ENCODE data around the gene HTRA3.

The HTRA3 gene

DNA sequence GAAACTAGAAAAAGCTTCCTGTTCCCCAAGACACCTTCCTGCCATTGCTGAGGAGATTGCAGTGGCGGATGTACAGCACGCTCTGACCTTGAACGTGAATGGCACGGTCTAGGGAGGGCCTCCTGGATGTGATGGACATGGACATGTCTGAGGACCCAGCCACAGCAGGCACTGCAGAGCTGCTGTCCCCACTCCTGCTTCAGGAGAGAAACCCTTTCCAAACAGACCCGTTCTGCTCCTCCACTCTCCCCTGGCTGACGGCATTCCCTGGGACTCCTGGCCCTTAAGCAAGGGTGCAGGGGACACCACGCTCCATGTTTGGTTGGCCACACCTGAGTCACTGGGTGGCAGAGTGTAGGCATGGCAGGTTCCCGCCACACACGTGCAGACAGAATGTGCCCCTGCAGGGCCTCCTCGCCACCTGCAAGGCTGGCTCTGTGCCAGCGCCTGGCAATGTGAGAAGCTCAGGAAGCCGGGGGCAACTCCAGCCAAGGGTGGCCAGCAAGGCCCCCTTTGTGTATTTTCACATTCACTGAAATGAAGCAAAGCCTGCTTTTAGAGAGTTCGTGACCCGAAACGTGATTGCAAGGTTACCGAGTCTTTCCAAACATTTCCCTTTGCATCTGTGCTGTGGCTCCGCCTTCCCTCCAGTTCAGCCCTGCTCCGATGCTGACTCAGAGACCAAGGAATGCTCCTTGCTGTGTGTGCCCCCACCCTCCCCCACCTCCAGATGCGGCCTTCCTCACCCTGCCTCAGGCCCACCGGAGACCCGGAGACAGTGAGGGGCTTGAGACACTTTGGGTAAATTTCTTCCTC lies 46.1 kb downstream of the HTRA3 start:
- no peak for DNase-seq

DNA sequence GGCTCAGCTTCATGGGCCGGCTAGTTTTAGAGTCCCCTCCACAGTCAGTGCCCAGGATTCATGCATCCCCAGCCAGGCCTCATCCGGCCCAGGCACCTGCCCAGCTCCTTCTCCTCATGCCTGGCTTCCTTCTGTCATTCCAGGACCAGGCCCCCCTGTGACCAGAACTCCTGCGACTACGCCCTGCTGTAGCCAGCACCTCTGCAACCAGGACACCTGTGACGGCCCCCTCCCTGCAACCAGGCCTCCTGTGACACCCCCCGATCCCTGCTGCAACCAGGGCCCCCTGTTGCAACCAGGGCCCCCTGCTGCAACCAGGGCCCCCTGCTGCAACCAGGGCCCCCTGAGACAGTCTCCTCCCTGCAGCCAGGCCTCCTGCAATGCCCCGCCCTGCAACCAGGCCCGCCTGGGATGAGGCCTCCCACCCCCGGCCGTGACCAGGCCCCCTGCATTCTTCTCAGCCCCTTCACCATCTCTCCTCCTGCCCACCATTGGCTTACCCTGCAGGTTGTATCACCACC lies 46.8 kb downstream of the HTRA3 start:
- no peak for DNase-seq

DNA sequence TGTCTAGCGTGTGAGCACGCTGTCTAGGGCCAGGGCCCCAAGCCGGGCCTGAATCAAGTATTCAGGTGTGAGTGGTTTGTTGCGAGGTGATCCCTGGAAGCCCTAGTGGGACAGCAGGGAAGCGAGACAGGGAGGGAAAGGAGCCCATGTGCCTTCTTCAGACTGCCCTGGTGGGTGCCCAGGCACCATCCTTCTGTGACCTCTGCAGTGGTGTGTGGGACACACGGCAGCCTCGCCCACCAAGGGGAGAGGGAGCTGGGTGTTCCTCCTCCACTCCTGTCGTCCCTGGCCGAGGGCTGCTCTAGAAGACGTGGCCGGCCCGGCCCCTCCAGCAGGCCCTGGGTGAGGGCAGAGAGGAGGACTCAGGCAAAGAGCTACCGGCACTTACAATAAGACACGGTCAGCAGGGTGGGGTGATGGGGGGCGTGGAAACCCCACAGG lies 47.4 kb downstream of the HTRA3 start:
- DNase-seq, result no peak

DNA sequence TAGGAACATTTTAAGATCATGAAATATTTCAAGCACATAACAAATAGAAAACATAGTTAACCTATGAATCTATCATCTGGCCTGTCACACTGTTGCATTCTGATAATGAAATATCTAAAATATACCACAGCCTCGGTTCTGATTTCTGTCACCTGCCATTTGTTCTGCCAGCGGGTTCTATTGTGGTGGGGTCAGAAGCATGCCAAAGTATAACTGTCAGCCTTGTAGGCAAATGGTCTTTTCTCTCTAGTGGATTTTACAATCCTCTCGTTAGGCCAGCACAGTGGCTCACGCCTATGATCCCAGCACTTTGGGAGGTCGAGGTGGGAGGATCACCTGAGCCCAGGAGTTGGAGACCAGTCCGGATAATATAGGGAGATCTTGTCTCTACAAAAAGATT lies 47.9 kb downstream of the HTRA3 start:
- no peak for DNase-seq

DNA sequence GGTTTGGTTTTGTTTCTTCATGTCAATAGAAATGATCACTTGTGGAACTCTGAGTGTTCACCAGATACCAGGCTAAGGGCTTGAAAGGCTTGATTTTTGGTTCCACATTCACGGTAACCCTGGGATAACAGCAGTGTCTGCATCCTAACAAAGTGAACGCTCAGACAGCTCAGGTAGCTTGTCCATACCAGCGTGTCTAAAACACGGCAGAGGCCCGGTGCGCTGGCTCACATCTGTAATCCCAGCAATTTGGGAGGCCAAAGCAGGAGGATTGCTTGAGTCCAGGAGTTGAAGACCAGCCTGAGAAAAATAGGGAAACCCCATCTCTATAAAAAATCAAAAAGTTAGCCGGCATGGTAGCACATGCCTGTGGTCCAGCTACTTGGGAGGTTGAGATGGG lies 49.0 kb downstream of the HTRA3 start:
- DNase-seq, result no peak

DNA sequence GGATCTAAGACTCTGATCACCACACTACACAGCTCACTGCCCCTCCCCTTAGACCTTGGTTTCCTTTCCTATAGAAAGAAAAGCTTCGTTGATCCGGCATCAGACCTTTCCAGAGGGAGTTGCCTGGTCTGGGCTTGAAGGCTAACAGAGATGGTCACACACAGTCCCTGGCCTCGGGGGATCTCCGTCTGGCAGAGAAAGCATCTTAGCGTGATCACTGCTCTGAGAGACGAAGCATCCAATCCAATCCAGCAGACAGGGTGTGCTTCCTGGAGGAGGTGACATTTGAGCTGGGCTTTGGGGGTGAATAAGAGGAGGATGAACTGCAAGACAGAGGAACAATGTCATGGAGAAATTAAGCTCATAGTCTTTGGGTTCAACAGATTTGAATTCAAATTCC lies 49.5 kb downstream of the HTRA3 start:
- DNase-seq, result no peak

DNA sequence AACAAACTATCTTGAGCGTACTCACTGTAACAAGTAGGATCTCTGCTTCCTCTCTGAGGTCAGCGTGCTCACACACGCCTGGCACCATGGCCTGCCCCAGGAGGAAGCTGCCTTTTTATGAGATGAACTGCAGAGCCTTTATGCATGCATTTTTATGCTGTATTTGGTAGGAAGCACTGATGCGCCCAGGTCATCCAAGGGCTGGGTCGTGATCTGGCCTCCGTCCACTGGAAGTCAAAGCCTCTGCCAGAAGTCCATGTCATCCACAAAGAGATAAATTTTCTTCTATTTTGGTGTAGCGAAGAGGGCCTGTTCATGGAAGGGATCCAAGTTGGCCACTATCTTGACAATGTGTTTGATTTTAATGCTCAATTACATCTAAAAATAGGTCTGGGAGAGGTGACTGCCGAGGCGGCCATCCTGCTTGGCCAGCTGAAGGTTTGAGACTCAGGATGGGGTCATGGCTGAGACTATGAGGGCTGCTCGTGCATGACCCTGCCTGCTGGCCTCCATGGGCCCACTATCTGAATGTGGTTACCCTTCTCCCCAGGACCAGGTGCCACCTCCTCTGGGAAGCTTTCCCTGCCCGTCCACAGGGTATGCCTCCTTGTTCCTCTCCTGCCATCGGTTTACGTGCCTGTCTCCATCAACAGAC lies 50.3 kb downstream of the HTRA3 start:
- DNase-seq, result no peak

DNA sequence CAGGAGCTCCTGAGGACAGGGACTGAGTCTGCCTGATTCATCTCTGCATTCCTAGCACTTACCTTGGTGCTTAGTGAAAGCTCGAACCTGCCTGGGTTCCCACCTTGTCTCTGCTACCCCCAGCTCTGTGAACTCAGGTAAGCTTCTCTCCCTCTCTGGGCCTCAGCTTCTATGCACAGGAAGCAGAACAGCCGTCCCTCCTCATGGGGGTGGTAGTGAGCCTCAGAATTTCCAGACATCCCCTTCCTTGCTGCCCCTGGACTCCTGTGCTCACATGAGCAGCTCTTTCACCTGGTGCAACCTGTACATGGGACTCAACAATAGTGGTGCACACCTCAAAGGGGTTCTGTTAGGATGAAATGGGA lies 50.8 kb downstream of the HTRA3 start:
- no peak for DNase-seq

DNA sequence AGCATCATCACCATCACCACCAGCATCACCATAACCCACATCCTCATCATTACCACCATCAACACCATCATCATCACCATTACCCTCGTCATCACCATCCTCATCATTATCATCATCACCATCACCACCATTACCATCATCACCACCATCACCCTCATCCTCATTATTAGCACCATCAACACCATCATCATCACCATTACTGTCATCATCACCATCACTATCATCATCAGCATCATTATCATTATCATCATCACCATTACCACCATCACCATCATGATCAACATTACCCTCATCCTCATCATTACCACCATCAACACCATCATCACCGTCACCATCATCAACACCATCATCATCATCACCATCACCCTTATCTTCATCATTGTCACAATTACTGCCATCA lies 51.7 kb downstream of the HTRA3 start:
- DNase-seq, result no peak

DNA sequence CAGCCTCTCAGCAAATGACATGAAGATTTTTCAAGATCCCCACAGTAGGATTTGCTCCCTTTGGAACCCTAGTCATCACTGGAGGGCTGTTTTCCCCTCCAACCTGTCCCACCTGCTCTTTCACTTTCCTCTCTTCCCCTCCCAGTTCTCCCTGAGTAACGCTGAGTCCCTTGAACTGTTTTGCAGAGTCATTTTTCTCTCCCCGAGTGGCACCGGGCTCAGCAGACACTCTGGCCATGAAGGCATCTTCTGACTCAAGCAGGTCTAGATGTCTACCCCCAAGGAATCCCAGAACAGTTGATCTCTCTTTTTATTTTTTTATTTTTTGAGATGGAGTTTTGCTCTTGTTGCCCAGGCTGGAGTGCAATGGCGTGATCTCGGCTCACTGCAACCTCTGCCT lies 52.2 kb downstream of the HTRA3 start:
- no peak for DNase-seq

DNA sequence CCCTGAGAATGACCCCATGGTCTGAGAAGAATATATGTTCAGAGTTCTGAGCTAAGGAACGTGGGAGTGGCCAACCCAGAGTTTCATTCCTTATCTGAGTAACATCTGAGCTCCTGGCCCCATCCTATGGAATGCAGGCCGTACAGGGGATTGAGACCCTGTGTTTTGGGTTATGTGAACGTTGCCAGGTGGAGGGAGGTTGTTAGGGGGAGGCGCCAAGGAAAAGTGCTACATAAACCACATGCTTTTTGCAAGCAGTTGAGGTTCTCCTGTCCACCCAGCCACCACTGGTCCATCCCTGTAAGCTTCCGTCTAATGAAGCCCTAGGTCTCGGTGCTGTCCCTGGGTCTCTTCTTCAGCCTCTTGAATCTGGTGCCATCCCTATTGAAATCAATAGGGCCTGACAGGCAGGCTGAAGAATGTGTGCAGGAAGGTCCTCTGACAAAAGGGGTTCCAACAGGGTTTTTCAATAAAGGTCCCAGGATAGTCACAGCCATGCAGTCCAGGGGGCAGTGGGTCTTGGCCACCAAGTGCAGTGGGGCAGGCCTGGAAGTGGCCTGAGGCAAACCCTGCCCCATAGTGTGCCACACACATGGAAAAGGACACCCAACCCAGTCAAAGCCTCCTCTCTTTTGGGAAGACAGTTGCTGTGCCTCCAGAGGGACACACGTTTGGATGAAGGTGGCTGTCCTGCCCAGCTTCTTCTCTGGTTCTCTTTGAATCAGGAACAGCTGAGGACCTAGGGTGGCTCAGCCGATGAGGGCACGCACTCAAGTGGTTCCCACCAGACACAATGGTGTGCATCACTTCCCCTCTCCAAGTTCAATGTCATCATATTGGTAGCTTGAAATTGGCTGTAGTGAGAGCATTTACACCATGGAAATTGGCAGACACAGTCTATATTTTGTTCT lies 53.5 kb downstream of the HTRA3 start:
- no peak for DNase-seq

DNA sequence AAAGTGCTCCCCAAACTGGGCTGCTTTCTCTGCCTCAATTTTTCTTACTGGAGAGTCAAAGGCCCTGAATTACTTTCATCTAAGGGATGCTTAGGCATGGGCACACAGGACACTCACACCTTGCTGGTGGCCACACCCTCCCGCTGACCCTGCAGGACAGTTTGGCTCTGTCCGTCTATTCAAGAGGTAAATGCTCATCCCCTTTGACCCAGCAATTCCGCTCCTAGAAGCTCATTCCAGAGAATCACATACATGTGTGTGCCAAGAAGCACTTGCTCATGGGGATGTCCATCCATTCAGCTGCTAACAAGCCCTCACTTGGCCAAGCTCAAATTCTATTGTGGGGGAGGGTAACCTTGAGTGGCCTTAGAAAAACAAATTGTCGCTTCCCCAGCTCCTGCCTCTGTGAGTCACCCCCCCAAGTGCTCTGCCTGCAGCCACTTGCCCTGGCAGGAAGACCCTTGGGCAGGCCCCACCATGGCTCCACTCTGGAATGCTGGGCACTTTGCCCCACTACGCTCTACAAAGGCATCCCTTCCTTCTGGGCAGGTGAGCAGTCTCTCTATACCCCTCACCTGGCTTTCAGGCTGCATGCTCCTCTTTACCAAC lies 54.5 kb downstream of the HTRA3 start:
- DNase-seq, result no peak

DNA sequence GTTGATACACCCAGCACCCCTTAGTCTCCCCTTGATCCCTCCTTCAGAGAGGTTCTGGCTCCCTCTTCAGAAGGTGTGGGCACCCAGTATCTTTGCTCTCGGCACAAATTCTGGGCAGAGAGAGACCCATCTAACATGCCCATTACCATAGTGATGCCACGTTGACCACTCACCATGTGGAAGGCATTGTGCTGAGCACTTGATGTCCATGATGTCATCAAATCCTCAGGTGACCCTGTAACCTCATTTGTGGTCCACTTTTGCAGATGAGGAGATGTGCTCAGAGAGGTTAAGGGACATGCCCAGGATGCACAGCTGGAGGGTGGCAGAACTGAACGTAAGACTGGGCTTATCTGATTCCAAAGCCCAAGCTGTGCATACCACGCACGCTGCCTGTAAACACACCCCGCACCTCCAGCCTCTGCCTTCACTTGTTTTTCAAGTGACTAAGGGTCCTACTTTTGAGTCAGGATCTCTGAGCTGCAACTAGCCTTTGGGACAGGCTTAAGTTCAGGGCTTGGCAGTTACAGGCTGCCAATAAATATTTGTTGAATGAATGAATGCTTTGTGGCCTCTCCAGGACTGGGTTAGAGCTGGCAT lies 55.2 kb downstream of the HTRA3 start:
- DNase-seq, result no peak

DNA sequence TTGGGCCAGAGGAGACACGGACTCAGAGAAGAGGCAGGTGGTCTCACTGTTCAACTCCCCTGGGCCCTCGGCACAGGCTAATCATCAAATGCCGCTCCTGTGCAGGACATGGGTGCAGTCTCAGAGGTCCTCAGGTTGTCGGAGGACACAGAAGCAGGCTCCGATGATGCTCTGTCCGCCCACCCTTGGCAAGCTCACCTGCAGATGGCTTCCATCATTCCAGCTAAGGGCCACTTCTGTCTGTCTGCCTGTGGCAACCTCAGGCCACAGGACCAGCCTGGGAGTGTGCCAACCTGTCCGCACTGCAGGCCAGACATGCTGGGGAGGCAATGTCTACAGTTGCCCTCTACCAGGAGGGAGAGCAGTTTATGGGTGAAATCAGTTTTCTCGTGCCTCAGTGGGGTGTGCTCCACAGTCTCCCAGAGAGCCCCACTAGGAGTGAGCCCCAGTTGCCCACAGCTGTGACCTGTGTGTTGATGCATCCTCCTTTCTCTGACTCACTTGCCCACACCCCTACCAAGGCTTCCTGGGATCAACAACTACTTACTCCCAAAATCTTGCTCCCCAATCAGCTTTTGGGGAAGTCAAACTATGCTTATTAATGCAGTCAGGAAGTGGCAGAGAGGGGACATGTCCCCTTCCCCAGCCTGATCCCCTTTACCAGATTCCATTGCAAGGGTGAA lies 55.9 kb downstream of the HTRA3 start:
- no peak for DNase-seq

DNA sequence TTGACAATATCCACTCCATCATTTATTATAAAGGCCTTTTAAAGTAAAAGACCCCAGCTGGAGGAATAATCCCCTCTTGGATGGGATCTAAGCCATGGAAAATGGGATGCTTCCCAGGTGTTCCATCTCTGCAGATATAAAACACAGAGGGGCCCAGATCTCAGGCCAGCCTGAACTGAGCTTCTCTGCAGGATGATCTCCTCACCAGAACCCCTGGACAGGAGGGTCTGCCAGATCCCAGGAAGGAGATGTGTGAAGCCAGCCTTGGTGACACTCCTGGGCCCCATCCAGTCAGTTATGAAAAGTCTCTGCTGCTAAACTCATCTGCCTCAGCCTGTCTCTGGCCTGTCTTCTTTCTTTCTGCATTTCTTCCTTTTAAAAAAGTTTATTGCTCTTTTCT lies 56.7 kb downstream of the HTRA3 start:
- no peak for DNase-seq

DNA sequence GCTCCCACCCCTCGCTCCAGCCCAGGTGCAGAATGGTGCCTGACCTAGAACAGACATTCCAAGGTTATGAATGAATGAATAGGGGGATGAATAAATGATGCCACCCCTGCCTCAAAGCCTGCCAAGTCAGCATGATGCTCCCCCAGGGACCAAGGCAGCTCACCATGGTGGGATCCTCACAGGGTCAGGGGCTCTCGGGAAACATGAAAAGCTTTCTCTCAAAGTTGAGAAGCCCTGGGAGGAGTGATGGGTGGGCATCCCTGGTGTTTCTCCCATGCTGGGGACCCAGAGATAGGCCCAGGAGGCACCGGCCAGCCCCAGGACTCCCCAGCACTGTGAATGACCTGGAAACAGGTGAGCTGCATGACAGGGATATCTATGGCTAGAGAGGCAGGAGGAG lies 58.9 kb downstream of the HTRA3 start:
- no peak for DNase-seq

DNA sequence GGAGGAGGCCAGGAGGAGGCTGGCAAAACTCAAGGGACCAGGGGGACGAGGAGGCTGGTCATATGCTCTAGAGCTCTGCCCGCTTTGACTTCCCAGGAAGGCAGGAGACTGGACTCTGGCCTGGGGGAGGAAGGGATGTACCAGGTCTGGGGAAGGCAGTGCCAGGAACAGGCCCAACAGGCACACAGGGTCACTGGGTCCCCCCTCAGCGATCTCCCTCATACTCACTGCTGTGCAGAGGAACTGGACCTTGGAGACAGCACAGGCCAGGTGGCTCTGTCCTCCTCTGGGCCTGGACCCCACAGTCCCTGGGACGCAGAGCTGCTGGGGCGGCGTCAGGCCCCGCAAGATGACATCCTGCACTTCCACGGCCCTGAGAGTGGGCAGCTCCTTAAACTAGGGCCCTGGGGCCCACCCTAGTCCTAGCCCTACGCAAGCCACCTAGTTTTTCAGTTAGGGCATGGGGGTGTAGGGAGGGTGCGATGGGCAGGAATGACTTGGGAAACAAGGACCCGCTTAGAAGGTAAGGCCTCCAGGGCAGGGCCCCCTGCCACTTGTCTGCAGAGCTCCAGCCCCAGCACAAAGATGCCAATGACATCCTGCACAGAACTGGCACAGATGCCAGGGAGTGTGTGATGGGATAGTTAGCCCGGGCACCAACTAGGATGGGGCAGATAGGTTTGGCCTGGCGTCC lies 59.5 kb downstream of the HTRA3 start:
- DNase-seq, result no peak

DNA sequence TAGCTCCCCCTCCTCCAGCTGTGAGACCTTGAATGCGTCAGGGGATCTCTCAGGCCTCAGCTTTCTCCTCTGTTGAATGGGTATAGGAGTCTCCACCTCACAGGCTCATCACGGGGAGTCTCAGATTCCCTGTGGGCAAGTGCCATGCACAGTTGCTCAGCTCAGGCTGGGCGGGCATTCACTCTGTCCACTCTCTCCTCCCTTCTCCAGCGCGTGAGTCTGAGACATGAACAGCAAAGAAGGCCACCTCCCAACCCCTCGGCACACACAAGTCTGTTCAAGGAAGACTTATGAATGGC lies 60.0 kb downstream of the HTRA3 start:
- no peak for DNase-seq

DNA sequence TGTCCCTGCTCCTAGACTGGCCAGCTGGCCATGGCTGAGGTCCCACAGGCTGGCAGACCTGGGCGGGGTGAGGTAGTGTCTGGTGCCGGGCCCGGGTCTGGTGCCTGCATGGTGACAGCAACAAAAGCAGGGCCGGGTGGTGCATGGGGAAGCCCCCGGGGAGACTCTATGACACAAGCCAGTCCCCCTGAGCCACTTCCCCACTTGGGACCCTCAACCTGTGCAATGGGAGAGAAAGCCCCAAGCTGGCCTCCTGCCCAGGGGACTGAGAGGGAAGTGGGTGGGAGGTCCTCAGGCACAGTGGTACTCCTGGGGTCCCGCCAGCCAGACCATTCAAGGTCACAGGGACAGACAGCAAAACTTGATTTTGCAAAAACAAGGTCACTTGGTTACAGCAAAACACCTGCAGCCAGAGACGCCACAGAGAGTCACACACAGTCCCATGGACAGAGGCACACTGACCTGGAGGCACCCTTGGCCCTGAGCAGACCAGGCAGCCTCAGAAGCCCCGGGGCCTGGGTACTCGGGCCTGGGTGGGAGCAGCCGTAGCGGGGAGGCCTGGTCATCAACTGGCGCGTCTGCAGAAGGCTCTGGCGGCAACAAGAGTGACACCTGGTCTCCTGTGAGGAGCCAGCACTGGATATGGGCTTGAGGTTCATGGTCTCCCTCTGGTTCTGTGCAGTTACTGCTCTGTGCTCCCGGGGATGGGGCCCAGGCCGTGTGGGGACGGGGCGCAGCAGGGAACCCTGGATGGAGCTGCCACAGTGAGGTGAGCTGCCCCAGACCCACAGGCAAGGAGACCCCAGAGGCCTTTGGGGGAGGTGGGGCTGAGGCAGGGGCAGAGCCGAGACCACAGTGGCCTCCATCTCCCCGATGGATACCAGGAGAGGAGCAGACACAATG lies 60.6 kb downstream of the HTRA3 start:
- no peak for DNase-seq

DNA sequence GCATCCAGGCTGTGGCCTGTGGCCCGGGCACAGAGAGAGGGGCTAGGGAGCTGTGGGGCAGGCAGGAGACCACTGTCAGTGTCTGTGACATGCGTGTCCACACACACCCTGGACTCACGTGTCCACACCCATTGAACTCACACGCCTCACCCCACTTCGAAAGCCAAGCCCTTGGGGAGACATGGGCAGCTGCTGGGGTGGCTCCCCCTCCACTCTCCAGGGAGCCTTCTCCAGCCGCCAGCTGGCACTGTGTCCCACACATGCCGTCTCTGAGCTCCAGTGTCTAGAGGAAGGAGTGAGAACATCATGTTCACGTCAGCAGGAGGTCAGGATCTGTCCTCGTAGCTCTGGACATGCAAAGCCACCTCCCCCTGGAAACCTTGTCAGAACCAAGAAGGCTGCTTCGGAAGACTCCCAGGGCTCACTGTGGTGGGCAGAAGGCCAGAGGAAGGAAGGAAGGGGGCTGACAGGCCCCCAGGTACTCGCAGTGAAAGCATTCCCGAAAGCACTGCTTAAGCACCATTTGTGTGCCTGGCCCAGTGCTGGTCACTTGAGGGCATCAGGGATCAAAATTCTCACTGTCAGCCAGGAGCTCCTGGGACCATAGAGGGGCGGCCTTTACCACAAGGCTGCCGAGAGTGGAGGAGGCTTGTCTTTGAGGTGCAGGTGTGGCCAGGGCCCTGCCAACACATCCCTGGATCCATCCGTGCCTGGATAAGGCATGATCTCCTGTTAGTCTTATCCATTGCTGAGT lies 61.4 kb downstream of the HTRA3 start:
- DNase-seq, result no peak

All from stimulated activated CD4-positive, alpha-beta T cell treated with anti-CD3 and anti-CD28 coated beads, Interleukin-4, amount 100 ng/mL, for 1 hour (primary cell).